ENCODE results near the gene PCCB.
A peak's percentile ranks its signal among the peaks of the same experiment; 100 is the strongest.
"Not testable (repeated sequence)": the region's sequence is repeated elsewhere in the genome, so short reads cannot be mapped to it uniquely, and the experiment has no call there.

Gene PCCB

DNA sequence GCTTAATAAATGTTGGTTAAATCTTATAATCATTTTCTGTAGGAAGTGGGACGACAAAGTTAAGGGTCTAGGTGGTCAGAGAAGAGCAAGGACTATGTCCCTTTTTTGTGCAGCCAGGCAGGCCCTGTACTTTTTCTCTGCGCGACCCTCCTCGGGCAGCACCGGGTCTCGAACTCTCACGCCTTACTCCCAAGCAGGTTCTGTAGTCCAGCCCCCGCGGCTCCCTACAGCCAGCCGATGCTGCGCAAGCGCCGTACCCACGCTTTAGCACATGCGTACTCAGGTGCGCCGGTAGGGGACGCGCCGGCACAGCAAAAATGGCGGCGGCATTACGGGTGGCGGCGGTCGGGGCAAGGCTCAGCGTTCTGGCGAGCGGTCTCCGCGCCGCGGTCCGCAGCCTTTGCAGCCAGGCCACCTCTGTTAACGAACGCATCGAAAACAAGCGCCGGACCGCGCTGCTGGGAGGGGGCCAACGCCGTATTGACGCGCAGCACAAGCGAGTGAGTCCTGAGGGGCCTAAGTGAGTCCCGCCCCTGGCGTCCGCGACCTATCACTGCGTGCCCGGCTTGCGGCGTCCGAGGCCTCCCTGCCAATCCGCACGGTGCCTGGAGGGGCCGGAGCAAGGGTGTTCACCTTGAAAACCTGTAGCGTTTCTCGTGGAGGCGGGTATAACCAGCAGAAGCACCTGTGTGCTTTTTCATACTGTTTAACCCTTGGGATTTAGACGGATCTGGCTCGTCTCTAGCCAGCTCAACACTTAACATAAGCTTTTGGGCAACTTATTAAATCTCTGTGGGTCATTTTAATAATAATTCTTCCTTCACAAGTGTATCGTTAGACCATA lies at the start of gene PCCB:
TSS of gene PCCB (plus strand) at position 282 of the 844 bp plus-strand sequence. CDS start at position 318, 36 bp downstream.
- peak; percentile 99 for ATAC-seq
- peaks cover 3% of the 10 kb centered on the region for H3K36me3 Mint-ChIP-seq
- H3K27ac Mint-ChIP-seq: peak within 1 kb of the TSS; percentile 99
- H3K27me3 Mint-ChIP-seq: no peaks in the 10 kb centered on the region
- H3K9me3 Mint-ChIP-seq: no peaks in the 10 kb centered on the region
- H3K4me1 Mint-ChIP-seq: peaks cover 25% of the 10 kb centered on the region
- peak within 1 kb of the TSS; percentile 91 for H3K4me3 Mint-ChIP-seq

- Mint-ChIP-seq H3K36me3 (no peaks in the 10 kb centered on the region), H3K9me3 (no peaks in the 10 kb centered on the region), H3K4me3 (no peak overlapping the region), H3K27ac (no peak overlapping the region), H3K4me1 (no peaks in the 10 kb centered on the region), H3K27me3 (peaks cover 43% of the 10 kb centered on the region)
- ATAC-seq: no peak
Observed at GRCh38 chr3:136207489-136208115, 42.5 kb upstream of the PCCB start.

- peaks cover 41% of the 10 kb centered on the region for H3K27me3 Mint-ChIP-seq
- no peaks in the 10 kb centered on the region for H3K9me3 Mint-ChIP-seq
- no peaks in the 10 kb centered on the region for H3K4me1 Mint-ChIP-seq
- H3K4me3 Mint-ChIP-seq: no peak overlapping the region
- H3K36me3 Mint-ChIP-seq: no peaks in the 10 kb centered on the region
- H3K27ac Mint-ChIP-seq: no peak overlapping the region
- ATAC-seq: no peak
Observed at GRCh38 chr3:136209921-136210320, 40.2 kb upstream of the PCCB start.

DNA sequence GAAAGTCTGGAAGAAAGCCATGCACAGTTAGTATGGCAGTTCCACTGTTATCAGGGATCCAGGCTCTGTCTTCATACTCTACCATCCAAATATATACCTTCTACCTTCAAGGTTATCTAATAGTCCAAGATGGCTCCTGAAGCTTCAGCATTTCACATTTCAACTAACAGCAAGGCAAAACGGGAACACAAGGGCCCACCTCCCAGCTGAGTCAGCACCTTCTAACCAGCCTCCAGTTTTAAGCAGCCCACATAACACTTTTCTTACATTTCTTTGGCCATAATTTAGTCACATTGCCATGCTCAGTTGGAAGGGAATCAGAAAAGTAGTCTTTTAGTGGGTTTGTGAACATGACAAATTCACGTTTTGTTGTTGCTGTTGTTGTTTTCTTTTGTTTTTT lies 38.6 kb upstream of the PCCB start:
- H3K27ac Mint-ChIP-seq: no peak overlapping the region
- H3K4me1 Mint-ChIP-seq: no peaks in the 10 kb centered on the region
- no peak overlapping the region for H3K4me3 Mint-ChIP-seq
- H3K27me3 Mint-ChIP-seq: peaks cover 39% of the 10 kb centered on the region
- ATAC-seq: no peak
- no peaks in the 10 kb centered on the region for H3K9me3 Mint-ChIP-seq
- no peaks in the 10 kb centered on the region for H3K36me3 Mint-ChIP-seq

- H3K36me3 Mint-ChIP-seq, H3K9me3 Mint-ChIP-seq: not testable (repeated sequence)
- H3K27me3 Mint-ChIP-seq: peaks cover 30% of the 10 kb centered on the region
Observed at GRCh38 chr3:136222746-136223145, 27.4 kb upstream of the PCCB start.

GRCh38 chr3:136232413-136232812 lies 17.7 kb upstream of the PCCB start:
- Mint-ChIP-seq H3K27me3 (peaks cover 6% of the 10 kb centered on the region), H3K4me3 (no peak overlapping the region), H3K27ac (no peak overlapping the region), H3K4me1 (no peaks in the 10 kb centered on the region), H3K9me3 (no peaks in the 10 kb centered on the region), H3K36me3 (no peaks in the 10 kb centered on the region)
- no peak for ATAC-seq

More at GRCh38 chr3:136222746-136223145, 27.4 kb upstream of the PCCB start:
- ATAC-seq, H3K4me1 Mint-ChIP-seq, H3K4me3 Mint-ChIP-seq, H3K27ac Mint-ChIP-seq: not testable (repeated sequence)

DNA sequence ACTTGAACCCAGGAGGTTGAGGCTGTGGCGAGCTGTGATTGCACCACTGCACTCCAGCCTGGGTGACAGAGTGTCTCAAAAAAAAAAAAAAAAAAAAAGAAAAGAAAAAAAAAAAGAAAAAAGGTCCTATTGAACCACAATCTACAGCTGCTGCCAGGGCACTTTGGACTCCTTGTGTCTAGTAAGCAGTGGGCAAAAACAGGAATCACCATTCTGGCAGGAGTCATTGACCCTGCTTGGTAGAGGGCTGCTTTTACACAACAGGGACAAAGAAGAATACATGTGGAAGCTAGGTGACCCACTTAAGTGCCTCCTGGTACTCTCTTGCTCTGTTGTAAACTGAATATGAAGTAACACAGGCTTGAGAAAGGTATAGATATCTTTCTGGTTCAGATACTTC lies 14.6 kb upstream of the PCCB start:
- H3K27ac Mint-ChIP-seq: no peak overlapping the region
- no peaks in the 10 kb centered on the region for H3K36me3 Mint-ChIP-seq
- no peak for ATAC-seq
- H3K9me3 Mint-ChIP-seq: no peaks in the 10 kb centered on the region
- peaks cover 8% of the 10 kb centered on the region for H3K27me3 Mint-ChIP-seq
- no peak overlapping the region for H3K4me3 Mint-ChIP-seq
- H3K4me1 Mint-ChIP-seq: no peaks in the 10 kb centered on the region

GRCh38 chr3:136236109-136236508 lies 14.0 kb upstream of the PCCB start:
- Mint-ChIP-seq H3K27me3 (peaks cover 8% of the 10 kb centered on the region), H3K27ac (no peak overlapping the region), H3K36me3 (no peaks in the 10 kb centered on the region), H3K4me3 (no peak overlapping the region), H3K4me1 (no peaks in the 10 kb centered on the region), H3K9me3 (no peaks in the 10 kb centered on the region)
- ATAC-seq: no peak

DNA sequence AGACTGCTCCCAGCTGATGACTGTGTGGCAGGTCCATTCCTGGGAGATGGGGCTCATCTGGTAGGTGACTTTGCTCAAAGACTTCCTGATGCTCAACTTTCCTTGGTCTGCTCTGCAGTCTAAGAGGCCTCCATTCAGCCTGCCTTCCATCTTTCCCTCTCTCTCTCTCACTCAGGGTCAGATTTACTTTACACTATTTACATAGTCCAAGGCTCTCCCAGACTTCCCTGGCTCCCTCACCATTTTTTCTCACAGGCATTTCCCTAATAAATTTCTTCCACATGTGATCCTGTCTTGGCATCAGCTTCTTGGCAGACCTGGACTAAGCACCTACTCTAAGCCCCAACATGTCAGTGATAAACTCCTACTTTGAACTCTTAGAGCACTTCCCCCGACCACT lies 13.0 kb upstream of the PCCB start:
- Mint-ChIP-seq H3K9me3 (no peaks in the 10 kb centered on the region), H3K36me3 (no peaks in the 10 kb centered on the region)

DNA sequence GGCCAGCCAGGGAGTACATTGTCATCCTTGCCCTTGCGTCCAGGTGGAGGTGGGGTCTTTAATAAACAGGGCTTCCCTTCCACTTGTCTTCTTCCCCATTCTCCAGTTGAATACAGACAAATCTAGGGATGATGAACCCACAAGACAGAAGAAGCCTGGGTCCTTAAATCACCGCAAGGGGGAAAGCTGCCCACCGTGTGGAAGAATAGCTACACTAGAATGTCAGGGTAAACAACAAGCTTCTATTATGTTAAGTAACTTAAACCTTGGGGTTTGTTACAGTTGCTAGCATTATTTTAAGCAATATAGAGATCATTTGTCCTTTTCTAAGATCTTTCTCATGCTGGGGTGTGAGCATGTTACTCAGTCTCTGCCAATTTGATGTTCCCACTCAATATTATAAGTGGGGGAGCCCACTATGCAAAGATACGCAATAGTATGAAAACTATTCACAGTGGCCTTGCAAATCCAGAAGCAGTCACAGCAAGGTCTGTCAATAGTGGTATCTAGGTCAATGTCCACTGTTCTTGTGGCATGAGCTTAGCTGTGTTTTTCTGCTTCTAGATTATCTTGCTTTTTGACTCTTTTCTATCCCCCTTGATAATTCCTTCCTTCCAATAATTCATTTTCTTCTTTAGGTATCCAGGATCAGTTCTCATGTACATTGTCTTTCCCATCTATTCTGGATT lies 12.0 kb upstream of the PCCB start:
- no peak overlapping the region for H3K27ac Mint-ChIP-seq
- H3K36me3 Mint-ChIP-seq: no peaks in the 10 kb centered on the region
- ATAC-seq: no peak
- no peak overlapping the region for H3K4me3 Mint-ChIP-seq
- peaks cover 8% of the 10 kb centered on the region for H3K27me3 Mint-ChIP-seq
- no peaks in the 10 kb centered on the region for H3K9me3 Mint-ChIP-seq
- no peaks in the 10 kb centered on the region for H3K4me1 Mint-ChIP-seq

More for the DNA sequence above, 13.0 kb upstream of the PCCB start:
- H3K4me3 Mint-ChIP-seq: no peak overlapping the region
- no peak for ATAC-seq
- no peaks in the 10 kb centered on the region for H3K4me1 Mint-ChIP-seq
- peaks cover 8% of the 10 kb centered on the region for H3K27me3 Mint-ChIP-seq
- no peak overlapping the region for H3K27ac Mint-ChIP-seq

DNA sequence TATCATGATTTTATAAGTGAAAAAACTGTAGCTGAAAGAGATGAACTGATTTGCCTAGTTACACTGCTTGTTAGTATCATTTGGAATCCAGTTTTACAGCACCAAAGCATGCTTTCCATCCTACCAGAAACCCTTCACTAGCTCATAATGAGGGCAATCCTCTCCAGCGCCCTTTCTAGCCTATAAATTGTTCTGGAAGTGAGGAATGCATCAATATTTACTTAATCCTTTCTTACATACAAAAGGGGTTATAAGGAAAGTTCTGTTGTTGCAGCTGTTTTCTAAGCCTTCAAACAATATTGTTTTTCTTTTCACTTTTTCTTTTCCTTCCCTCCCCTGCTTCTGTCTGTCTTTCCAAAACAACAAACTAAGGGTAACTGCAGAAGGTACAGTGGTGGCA lies 11.0 kb upstream of the PCCB start:
- H3K4me1 Mint-ChIP-seq: no peaks in the 10 kb centered on the region
- no peak for ATAC-seq
- no peak overlapping the region for H3K27ac Mint-ChIP-seq
- H3K4me3 Mint-ChIP-seq: no peak overlapping the region
- H3K27me3 Mint-ChIP-seq: peaks cover 8% of the 10 kb centered on the region
- H3K36me3 Mint-ChIP-seq: no peaks in the 10 kb centered on the region
- H3K9me3 Mint-ChIP-seq: no peaks in the 10 kb centered on the region

GRCh38 chr3:136245691-136246090 lies 4.4 kb upstream of the PCCB start:
- Mint-ChIP-seq H3K27ac (no peak overlapping the region), H3K36me3 (no peaks in the 10 kb centered on the region), H3K4me3 (no peak overlapping the region), H3K9me3 (no peaks in the 10 kb centered on the region), H3K27me3 (no peaks in the 10 kb centered on the region), H3K4me1 (peaks cover 8% of the 10 kb centered on the region)
- no peak for ATAC-seq

DNA sequence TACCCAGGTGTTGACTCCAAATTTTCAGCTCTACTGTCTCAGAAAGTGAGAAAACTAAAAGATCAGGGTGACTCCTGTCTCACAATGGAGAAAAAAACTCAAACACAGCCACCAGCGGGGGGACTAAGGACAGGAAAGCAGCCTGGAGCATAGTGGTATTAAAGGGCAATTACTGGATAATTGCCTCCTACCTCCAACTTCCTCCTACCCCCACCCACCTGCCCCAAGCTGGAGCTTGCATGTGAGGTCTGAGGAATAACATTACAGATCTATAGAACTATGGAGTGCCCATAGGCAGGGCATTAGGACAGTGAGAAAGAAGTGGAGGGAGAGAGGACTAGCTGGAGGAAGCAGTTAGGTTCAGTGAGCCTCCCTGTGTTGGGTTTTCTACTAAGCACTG lies 2.7 kb upstream of the PCCB start:
- Mint-ChIP-seq H3K27ac (no peak overlapping the region), H3K27me3 (no peaks in the 10 kb centered on the region), H3K9me3 (no peaks in the 10 kb centered on the region), H3K4me1 (peaks cover 23% of the 10 kb centered on the region), H3K36me3 (no peaks in the 10 kb centered on the region), H3K4me3 (no peak overlapping the region)
- no peak for ATAC-seq

- Mint-ChIP-seq H3K9me3 (no peaks in the 10 kb centered on the region), H3K4me3 (no peak overlapping the region), H3K36me3 (no peaks in the 10 kb centered on the region), H3K4me1 (peaks cover 23% of the 10 kb centered on the region), H3K27me3 (no peaks in the 10 kb centered on the region), H3K27ac (no peak overlapping the region)
- ATAC-seq: no peak
Observed at GRCh38 chr3:136247855-136248590, 2.1 kb upstream of the PCCB start.

GRCh38 chr3:136249091-136249490 lies 1.0 kb upstream of the PCCB start:
- Mint-ChIP-seq H3K9me3 (no peaks in the 10 kb centered on the region), H3K4me1 (peaks cover 23% of the 10 kb centered on the region), H3K36me3 (no peaks in the 10 kb centered on the region), H3K4me3 (no peak overlapping the region), H3K27ac (peak overlapping the region; percentile 99), H3K27me3 (no peaks in the 10 kb centered on the region)
- ATAC-seq: no peak
